HUES6 (cell line): ENCODE results near the gene RYR3.

Source experiments
- H3K27ac ChIP-seq: 2 replicates; pipeline ENCODE4 v1.7.0; 2013; ENCODE audit warnings: low read depth, mild to moderate bottlenecking, low read length, inconsistent platforms
- H3K27me3 ChIP-seq: 2 replicates; pipeline ENCODE4 v1.6.1; 2013; ENCODE audit warnings: low read length; ENCODE audit not compliant: control insufficient read depth, insufficient read depth
- H3K36me3 ChIP-seq: 2 replicates; pipeline ENCODE4 v1.6.1; 2013; ENCODE audit warnings: low read length; ENCODE audit not compliant: control insufficient read depth, insufficient read depth
- H3K4me1 ChIP-seq: 2 replicates; pipeline ENCODE4 v1.6.1; 2013; ENCODE audit warnings: low read length; ENCODE audit not compliant: control insufficient read depth, insufficient read depth
- H3K4me3 ChIP-seq: 2 replicates; pipeline ENCODE4 v1.5.1; 2013; ENCODE audit warnings: low read depth, low read length
- H3K9ac ChIP-seq: one replicate; pipeline ENCODE4 v1.6.1; 2013; ENCODE audit warnings: mild to moderate bottlenecking, low read length
- H3K9me3 ChIP-seq: 2 replicates; pipeline ENCODE4 v1.6.1; 2013; ENCODE audit warnings: low read depth, low read length; ENCODE audit not compliant: control insufficient read depth, insufficient read depth

RYR3 gene

DNA sequence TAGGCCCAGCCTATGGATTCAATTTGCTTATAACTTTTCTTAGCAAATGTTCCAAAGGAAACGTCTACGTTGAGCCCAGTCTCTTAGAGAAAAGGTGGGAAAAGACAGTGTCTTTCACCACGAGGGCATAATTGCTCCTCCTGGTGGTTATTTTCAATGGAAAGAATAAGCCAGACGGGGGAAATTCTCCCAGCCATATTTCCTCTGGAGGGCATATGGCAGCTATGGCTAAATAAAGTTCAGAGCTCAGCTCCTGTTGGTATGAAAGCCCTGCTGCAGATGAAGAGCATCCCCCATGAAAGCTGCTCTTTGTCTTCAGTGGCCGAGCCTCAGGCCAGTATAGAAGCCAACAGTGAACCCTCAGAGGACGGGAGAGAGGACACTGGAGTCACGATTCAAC lies 297.9 kb downstream of the RYR3 start:
- no peaks in the 10 kb centered on the region for H3K9me3 ChIP-seq
- H3K36me3 ChIP-seq: no peaks in the 10 kb centered on the region
- no peak overlapping the region for H3K4me3 ChIP-seq
- H3K27ac ChIP-seq: no peak overlapping the region
- no peaks in the 10 kb centered on the region for H3K27me3 ChIP-seq
- H3K4me1 ChIP-seq: peaks cover 7% of the 10 kb centered on the region
- H3K9ac ChIP-seq: no peak overlapping the region

DNA sequence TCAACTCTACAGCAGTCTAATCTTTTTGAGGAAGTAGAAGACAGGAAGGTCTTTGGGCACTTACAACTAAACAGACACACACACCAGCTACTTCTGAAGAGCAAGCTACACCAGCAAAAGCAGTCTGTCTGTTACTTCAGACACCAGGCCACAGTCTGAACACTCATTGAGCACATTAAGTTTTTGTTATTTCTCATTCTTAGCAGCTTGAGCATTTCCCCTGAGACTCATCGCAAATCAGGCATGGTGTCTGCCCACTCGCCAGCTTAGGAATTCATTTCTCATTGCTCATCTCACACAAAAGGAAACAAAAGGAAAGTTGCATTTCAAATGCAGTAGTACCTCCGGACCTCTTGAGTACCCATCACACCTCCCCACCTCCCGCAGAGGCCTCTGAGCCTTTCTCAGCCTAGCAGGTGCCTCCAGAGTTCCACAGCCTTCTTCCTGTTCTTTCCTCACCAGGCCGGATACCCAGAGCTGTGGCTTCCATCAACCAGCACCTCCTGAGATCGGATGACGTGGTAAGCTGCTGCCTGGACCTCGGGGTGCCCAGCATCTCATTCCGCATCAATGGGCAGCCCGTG lies 302.0 kb downstream of the RYR3 start:
- Histone ChIP-seq H3K9ac (no peak overlapping the region), H3K4me1 (peaks cover 7% of the 10 kb centered on the region), H3K36me3 (no peaks in the 10 kb centered on the region), H3K27me3 (no peaks in the 10 kb centered on the region), H3K27ac (no peak overlapping the region), H3K9me3 (no peaks in the 10 kb centered on the region), H3K4me3 (no peak overlapping the region)

DNA sequence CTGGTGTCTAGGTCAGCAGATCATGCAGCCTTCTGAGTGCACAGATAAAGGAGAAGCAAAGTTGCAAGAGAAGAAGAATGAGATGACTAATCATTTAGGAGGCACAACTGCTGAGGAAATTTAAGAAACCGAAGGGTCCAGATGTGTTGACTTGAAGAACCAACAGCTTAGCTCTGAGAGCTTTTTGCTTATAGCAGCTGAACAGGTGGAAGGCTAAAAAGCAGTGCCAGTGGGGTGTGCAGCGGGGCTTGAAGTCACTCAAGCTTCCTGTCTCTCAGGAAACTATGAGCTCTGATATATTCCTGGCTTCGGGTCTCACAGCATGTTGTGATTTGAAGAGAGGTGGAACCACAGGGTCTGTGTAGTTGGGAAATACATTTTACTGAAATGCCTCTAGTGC lies 305.7 kb downstream of the RYR3 start:
- no peak overlapping the region for H3K9ac ChIP-seq
- H3K27ac ChIP-seq: no peak overlapping the region
- H3K4me3 ChIP-seq: no peak overlapping the region
- peaks cover 7% of the 10 kb centered on the region for H3K4me1 ChIP-seq
- no peaks in the 10 kb centered on the region for H3K9me3 ChIP-seq
- no peaks in the 10 kb centered on the region for H3K36me3 ChIP-seq
- H3K27me3 ChIP-seq: no peaks in the 10 kb centered on the region

GRCh38 chr15:33618350-33618749 lies 307.6 kb downstream of the RYR3 start:
- H3K9ac ChIP-seq: no peak overlapping the region
- no peaks in the 10 kb centered on the region for H3K27me3 ChIP-seq
- no peaks in the 10 kb centered on the region for H3K4me1 ChIP-seq
- H3K27ac ChIP-seq: no peak overlapping the region
- H3K9me3 ChIP-seq: no peaks in the 10 kb centered on the region
- no peak overlapping the region for H3K4me3 ChIP-seq
- H3K36me3 ChIP-seq: no peaks in the 10 kb centered on the region

DNA sequence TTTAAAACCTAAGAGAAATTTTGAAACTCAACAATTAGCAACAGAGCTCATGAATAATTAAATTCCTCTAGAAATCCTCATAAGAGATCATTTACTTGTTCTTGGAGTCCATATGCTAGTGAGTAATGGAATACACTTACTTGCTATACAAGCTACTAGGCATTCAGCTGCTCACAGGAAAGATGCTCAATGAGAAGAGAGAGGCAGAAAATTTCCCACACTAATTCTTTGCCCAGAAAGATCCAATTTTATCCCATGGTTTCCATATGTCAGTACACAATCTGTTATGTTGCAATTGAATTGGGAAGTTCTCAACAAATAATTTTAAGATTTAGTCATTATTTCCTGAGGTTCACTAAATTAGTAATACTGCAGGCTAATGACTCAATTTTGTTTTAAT lies 310.4 kb downstream of the RYR3 start:
- H3K9ac ChIP-seq: no peak overlapping the region
- H3K27me3 ChIP-seq: no peaks in the 10 kb centered on the region
- no peak overlapping the region for H3K27ac ChIP-seq
- peaks cover 3% of the 10 kb centered on the region; the same call in 1 of the 2 replicates for H3K36me3 ChIP-seq
- no peaks in the 10 kb centered on the region; the same call in 1 of the 2 replicates for H3K4me1 ChIP-seq
- peaks cover 4% of the 10 kb centered on the region for H3K9me3 ChIP-seq
- H3K4me3 ChIP-seq: no peak overlapping the region

DNA sequence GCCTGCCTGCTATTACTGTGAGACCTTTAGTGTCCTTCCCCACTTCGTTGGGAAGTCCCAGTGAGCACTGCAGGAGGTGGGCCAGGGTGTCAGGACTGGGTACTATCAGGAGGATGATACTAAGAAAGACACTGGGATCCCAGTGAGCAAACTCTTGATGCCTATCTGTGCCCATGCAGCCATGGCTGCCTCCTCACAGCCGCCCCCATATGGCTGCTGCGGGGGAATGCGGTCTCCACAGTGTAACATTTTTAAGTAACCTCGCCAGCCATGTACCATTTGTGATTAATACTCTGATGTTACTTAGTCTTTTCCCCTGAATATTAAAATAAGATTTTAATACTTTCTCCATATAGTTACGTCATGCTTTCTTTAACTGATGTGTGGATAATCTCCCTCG lies 312.2 kb downstream of the RYR3 start:
- no peaks in the 10 kb centered on the region; the same call in 1 of the 2 replicates for H3K4me1 ChIP-seq
- no peak overlapping the region for H3K4me3 ChIP-seq
- H3K27ac ChIP-seq: no peak overlapping the region
- no peak overlapping the region for H3K9ac ChIP-seq
- peaks cover 3% of the 10 kb centered on the region; the same call in 1 of the 2 replicates for H3K36me3 ChIP-seq
- no peaks in the 10 kb centered on the region for H3K27me3 ChIP-seq
- peaks cover 21% of the 10 kb centered on the region for H3K9me3 ChIP-seq

GRCh38 chr15:33624439-33624838 lies 313.7 kb downstream of the RYR3 start:
- peaks cover 21% of the 10 kb centered on the region for H3K9me3 ChIP-seq
- no peaks in the 10 kb centered on the region; the same call in 1 of the 2 replicates for H3K4me1 ChIP-seq
- no peak overlapping the region for H3K9ac ChIP-seq
- H3K27ac ChIP-seq: no peak overlapping the region
- peaks cover 3% of the 10 kb centered on the region; the same call in 1 of the 2 replicates for H3K36me3 ChIP-seq
- no peak overlapping the region for H3K4me3 ChIP-seq
- no peaks in the 10 kb centered on the region for H3K27me3 ChIP-seq

DNA sequence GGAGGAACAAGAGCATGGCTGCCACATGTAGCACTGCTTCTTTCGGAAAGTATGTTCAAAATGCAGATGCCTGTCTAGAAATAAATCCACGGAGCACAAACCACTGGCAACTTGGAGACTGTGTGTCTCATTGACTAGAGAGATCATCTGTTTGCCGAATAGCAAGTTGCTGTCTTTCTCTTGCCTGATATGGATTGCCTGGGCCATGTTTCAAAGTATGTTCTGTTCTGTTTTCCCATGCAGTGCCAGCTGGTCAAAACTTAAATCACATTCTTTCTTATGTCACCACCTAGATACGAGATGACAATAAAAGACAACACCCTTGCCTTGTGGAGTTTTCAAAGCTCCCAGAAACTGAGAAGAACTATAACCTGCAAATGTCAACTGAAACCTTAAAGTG lies 318.9 kb downstream of the RYR3 start:
- Histone ChIP-seq H3K9ac (no peak overlapping the region), H3K27me3 (no peaks in the 10 kb centered on the region), H3K4me1 (no peaks in the 10 kb centered on the region), H3K4me3 (no peak overlapping the region), H3K27ac (no peak overlapping the region), H3K9me3 (peaks cover 21% of the 10 kb centered on the region), H3K36me3 (peaks cover 6% of the 10 kb centered on the region; the same call in 1 of the 2 replicates)

DNA sequence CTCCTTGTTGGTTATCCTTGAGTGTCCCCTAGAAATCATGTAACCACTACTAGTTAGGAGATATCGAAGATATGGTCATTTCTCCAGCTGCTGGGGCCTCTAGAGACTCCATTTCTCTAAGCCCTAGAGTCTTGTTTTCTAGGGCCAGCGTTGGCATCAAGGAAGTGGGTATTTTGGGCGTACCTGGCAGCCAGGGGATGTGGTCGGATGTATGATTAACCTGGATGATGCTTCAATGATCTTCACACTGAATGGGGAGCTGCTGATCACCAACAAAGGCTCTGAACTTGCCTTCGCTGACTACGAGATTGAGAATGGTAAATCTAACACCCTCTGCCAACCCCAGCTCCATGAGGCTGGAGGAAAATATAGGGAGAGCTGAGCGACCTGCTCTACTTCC lies 325.5 kb downstream of the RYR3 start:
- Histone ChIP-seq H3K27ac (no peak overlapping the region), H3K27me3 (no peaks in the 10 kb centered on the region), H3K36me3 (peaks cover 3% of the 10 kb centered on the region; the same call in 1 of the 2 replicates), H3K4me3 (no peak overlapping the region), H3K4me1 (no peaks in the 10 kb centered on the region), H3K9me3 (no peaks in the 10 kb centered on the region), H3K9ac (no peak overlapping the region)

DNA sequence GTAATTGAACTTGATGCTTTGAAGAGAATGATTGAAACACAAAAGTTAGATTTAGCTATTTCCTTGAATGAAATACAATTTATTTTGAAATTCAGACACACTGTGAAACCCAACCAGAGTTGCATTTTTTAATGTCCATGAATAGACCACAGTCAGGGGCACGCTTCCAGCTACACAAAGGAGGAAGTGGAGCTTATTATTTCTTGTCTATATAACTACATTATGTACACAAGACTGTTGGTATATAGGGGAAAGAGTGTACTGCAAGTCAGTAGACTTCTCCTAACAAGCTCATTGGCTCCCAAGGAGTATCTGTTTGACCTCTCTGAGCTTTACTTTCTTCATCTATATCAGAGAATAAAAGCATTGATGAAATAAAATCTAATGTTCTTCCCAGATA lies 326.2 kb downstream of the RYR3 start:
- no peak overlapping the region for H3K4me3 ChIP-seq
- H3K9me3 ChIP-seq: no peaks in the 10 kb centered on the region
- H3K27ac ChIP-seq: no peak overlapping the region
- H3K4me1 ChIP-seq: no peaks in the 10 kb centered on the region
- peaks cover 1% of the 10 kb centered on the region; the same call in 1 of the 2 replicates for H3K36me3 ChIP-seq
- H3K27me3 ChIP-seq: no peaks in the 10 kb centered on the region
- H3K9ac ChIP-seq: no peak overlapping the region

- no peaks in the 10 kb centered on the region for H3K9me3 ChIP-seq
- no peaks in the 10 kb centered on the region for H3K36me3 ChIP-seq
- no peak overlapping the region for H3K27ac ChIP-seq
- no peak overlapping the region for H3K4me3 ChIP-seq
- no peaks in the 10 kb centered on the region for H3K27me3 ChIP-seq
- no peak overlapping the region for H3K9ac ChIP-seq
- H3K4me1 ChIP-seq: no peaks in the 10 kb centered on the region
Observed at GRCh38 chr15:33638453-33638852, 327.7 kb downstream of the RYR3 start.
